Astrocyte (in vitro differentiated cells and primary cell): ENCODE results near the gene ADCY1. TPM values are rescaled to one million over a fixed set of nuclear protein-coding genes. Genes with fewer than 3 reads are reported as not detected.

Experiments
- DNase-seq: peaks from one replicate; pipeline ENCODE4 v3.0.0-alpha.2; 2010; ENCODE audit warnings: low read depth
- FAIRE-seq: peaks from 2 replicates; lab custom pipeline; 2011; peaks lifted over from hg19 to GRCh38; lab: Jason Lieb, UNC
- H2AFZ ChIP-seq: 2 replicates; pipeline ENCODE4 v1.6.0; 2012; ENCODE audit warnings: low read depth, low read length, inconsistent platforms
- H3K27ac ChIP-seq: 2 replicates; pipeline ENCODE4 v1.5.1; 2011; ENCODE audit warnings: low read depth, low read length, inconsistent platforms
- H3K27me3 ChIP-seq: 2 replicates; pipeline ENCODE4 v1.6.0; 2011; ENCODE audit warnings: low read length, inconsistent platforms; ENCODE audit not compliant: insufficient read depth
- H3K36me3 ChIP-seq: 2 replicates; pipeline ENCODE4 v1.5.1; 2011; ENCODE audit warnings: low read length, inconsistent platforms; ENCODE audit not compliant: insufficient read depth
- H3K4me1 ChIP-seq: 2 replicates; pipeline ENCODE4 v1.5.1; 2011; ENCODE audit warnings: low read length, inconsistent platforms; ENCODE audit not compliant: insufficient read depth
- H3K4me2 ChIP-seq: 2 replicates; pipeline ENCODE4 v1.6.0; 2012; ENCODE audit warnings: low read length, inconsistent platforms
- H3K4me3 ChIP-seq: 2 replicates; pipeline ENCODE4 v1.5.1; 2011; ENCODE audit warnings: low read depth, mild to moderate bottlenecking, low read length, inconsistent platforms; ENCODE audit not compliant: insufficient read depth
- H3K79me2 ChIP-seq: 2 replicates; pipeline ENCODE4 v1.6.0; 2012; ENCODE audit warnings: mild to moderate bottlenecking, low read length, inconsistent platforms; ENCODE audit not compliant: insufficient read depth
- H3K9ac ChIP-seq: 2 replicates; pipeline ENCODE4 v1.6.0; 2012; ENCODE audit warnings: mild to moderate bottlenecking, low read length, inconsistent platforms
- H3K9me3 ChIP-seq: 2 replicates; pipeline ENCODE4 v1.5.1; 2012; ENCODE audit warnings: low read depth, mild to moderate bottlenecking, low read length, inconsistent platforms; ENCODE audit not compliant: insufficient read depth
- H4K20me1 ChIP-seq: 2 replicates; pipeline ENCODE4 v1.6.0; 2012; ENCODE audit warnings: low read length, inconsistent platforms; ENCODE audit not compliant: insufficient read depth
- H3K27ac Mint-ChIP-seq: one replicate; pipeline ENCODE4 v1.8.0; 2021; ENCODE audit warnings: mild to moderate bottlenecking, mixed read lengths; ENCODE audit not compliant: unreplicated experiment
- H3K27me3 Mint-ChIP-seq: one replicate; pipeline ENCODE4 v1.8.0; 2021; ENCODE audit warnings: low read depth, mixed read lengths; ENCODE audit not compliant: unreplicated experiment
- H3K36me3 Mint-ChIP-seq: one replicate; pipeline ENCODE4 v1.8.0; 2021; ENCODE audit warnings: low read depth, mixed read lengths; ENCODE audit not compliant: unreplicated experiment
- H3K4me1 Mint-ChIP-seq: one replicate; pipeline ENCODE4 v1.8.0; 2021; ENCODE audit warnings: low read depth, mixed read lengths; ENCODE audit not compliant: unreplicated experiment
- H3K4me3 Mint-ChIP-seq: one replicate; pipeline ENCODE4 v1.8.0; 2021; ENCODE audit warnings: mild to moderate bottlenecking, moderate library complexity, mixed read lengths; ENCODE audit not compliant: unreplicated experiment
- H3K9me3 Mint-ChIP-seq: one replicate; pipeline ENCODE4 v1.8.0; 2021; ENCODE audit warnings: mild to moderate bottlenecking, mixed read lengths; ENCODE audit not compliant: unreplicated experiment
- CTCF ChIP-seq: IDR thresholded peaks from 2 replicates; pipeline ENCODE4 v1.5.1; 2011; ENCODE audit warnings: low read depth, mild to moderate bottlenecking, inconsistent platforms, low read length, moderate library complexity; ENCODE audit not compliant: insufficient read depth
- EZH2 ChIP-seq: IDR thresholded peaks from 2 replicates; pipeline ENCODE4 v1.6.1; 2012; ENCODE audit warnings: mild to moderate bottlenecking, low read length, inconsistent platforms; ENCODE audit not compliant: insufficient read depth
- total RNA-seq: library from RNA; stranded (reverse); gene quantifications from 2 replicates; pipeline ENCODE4 v1.2.1, GENCODE V29; 2021

The ADCY1 gene
- total RNA-seq, 1 donor from 2014 or later: 1.6 TPM

GRCh38 chr7:45593121-45593541 lies 19.0 kb downstream of the ADCY1 start:
- TF ChIP-seq CTCF (no peak), EZH2 (no peak)
- Histone ChIP-seq H3K4me2 (no peak overlapping the region), H3K27me3 (no peaks in the 10 kb centered on the region), H3K9ac (no peak overlapping the region), H2AFZ (no peak overlapping the region), H3K79me2 (no peaks in the 10 kb centered on the region), H3K36me3 (no peaks in the 10 kb centered on the region), H3K4me3 (no peak overlapping the region), H4K20me1 (no peaks in the 10 kb centered on the region), H3K27ac (no peak overlapping the region), H3K4me1 (no peaks in the 10 kb centered on the region), H3K9me3 (no peaks in the 10 kb centered on the region)
- Mint-ChIP-seq H3K27me3 (peaks cover 39% of the 10 kb centered on the region), H3K36me3 (no peaks in the 10 kb centered on the region), H3K4me3 (no peak overlapping the region), H3K9me3 (no peaks in the 10 kb centered on the region), H3K27ac (no peak overlapping the region), H3K4me1 (no peaks in the 10 kb centered on the region)
- FAIRE-seq (no peak), DNase-seq (no peak)

- H4K20me1 ChIP-seq: no peaks in the 10 kb centered on the region
- H3K4me3 ChIP-seq: no peak overlapping the region
- H3K9me3 ChIP-seq: no peaks in the 10 kb centered on the region
- TF ChIP-seq CTCF: no peak
- TF ChIP-seq EZH2: no peak
- H3K79me2 ChIP-seq: no peaks in the 10 kb centered on the region
- peaks cover 35% of the 10 kb centered on the region for H3K27me3 Mint-ChIP-seq
- no peak overlapping the region for H3K27ac Mint-ChIP-seq
- H3K27me3 ChIP-seq: no peaks in the 10 kb centered on the region
- no peak overlapping the region for H3K9ac ChIP-seq
- no peak overlapping the region for H2AFZ ChIP-seq
- H3K36me3 ChIP-seq: no peaks in the 10 kb centered on the region
- H3K27ac ChIP-seq: no peak overlapping the region
- FAIRE-seq: no peak
- H3K4me3 Mint-ChIP-seq: no peak overlapping the region
- no peak for DNase-seq
- no peaks in the 10 kb centered on the region for H3K4me1 Mint-ChIP-seq
- no peak overlapping the region for H3K4me2 ChIP-seq
- H3K36me3 Mint-ChIP-seq: no peaks in the 10 kb centered on the region
- no peaks in the 10 kb centered on the region for H3K4me1 ChIP-seq
- no peaks in the 10 kb centered on the region for H3K9me3 Mint-ChIP-seq
Measured at GRCh38 chr7:45593877-45594276, 19.7 kb downstream of the ADCY1 start.

- Histone ChIP-seq H3K9ac (no peak overlapping the region), H3K4me1 (no peaks in the 10 kb centered on the region), H3K79me2 (no peaks in the 10 kb centered on the region), H3K36me3 (no peaks in the 10 kb centered on the region), H3K27me3 (no peaks in the 10 kb centered on the region), H3K9me3 (no peaks in the 10 kb centered on the region), H3K4me2 (no peak overlapping the region), H2AFZ (no peak overlapping the region), H4K20me1 (no peaks in the 10 kb centered on the region), H3K27ac (no peak overlapping the region), H3K4me3 (no peak overlapping the region)
- Mint-ChIP-seq H3K27ac (no peak overlapping the region), H3K4me3 (no peak overlapping the region), H3K4me1 (no peaks in the 10 kb centered on the region), H3K27me3 (peaks cover 34% of the 10 kb centered on the region), H3K9me3 (no peaks in the 10 kb centered on the region), H3K36me3 (no peaks in the 10 kb centered on the region)
- FAIRE-seq (no peak), DNase-seq (no peak)
- TF ChIP-seq CTCF (no peak), EZH2 (no peak)
Measured at GRCh38 chr7:45594745-45595535, 20.8 kb downstream of the ADCY1 start.
